GM10266 (cell line): Measurements from ENCODE around the gene RAD1.

Source experiments
- DNase-seq: peaks from one replicate; pipeline ENCODE4 v3.0.0; 2012; ENCODE audit errors: extremely low spot score
- CTCF ChIP-seq: IDR thresholded peaks from 2 replicates; pipeline ENCODE4 v1.5.1; 2012; ENCODE audit warnings: mild to moderate bottlenecking, low read depth; ENCODE audit not compliant: control insufficient read depth, insufficient read depth; ENCODE audit errors: missing control alignments

RAD1 gene

GRCh38 chr5:34915139-34915855 lies at the start of gene RAD1, which contains the start of gene BRIX1:
Gene RAD1, minus strand, starts transcription at chr5:34915504. Its CDS starts 612 bp downstream, at chr5:34914892.
Gene BRIX1, plus strand, starts transcription at chr5:34915711. Its CDS starts 28 bp downstream, at chr5:34915739.
- peak; percentile 83 for DNase-seq
- TF ChIP-seq CTCF = peak; percentile 35

GRCh38 chr5:34959323-34959722 lies 44.0 kb upstream of the RAD1 start:
- no peak for TF ChIP-seq CTCF
- peak; percentile 33 for DNase-seq

GRCh38 chr5:34957857-34958690 lies 42.8 kb upstream of the RAD1 start:
- peak; percentile 32 for DNase-seq
- TF ChIP-seq CTCF = peak; percentile 53

- no peak for DNase-seq
- TF ChIP-seq CTCF = no peak
Observed at GRCh38 chr5:34957321-34957720, 42.0 kb upstream of the RAD1 start.

GRCh38 chr5:34944460-34945047 lies 29.2 kb upstream of the RAD1 start:
- no peak for TF ChIP-seq CTCF
- DNase-seq = no peak

- TF ChIP-seq CTCF = no peak
Observed at GRCh38 chr5:34944044-34944443, 28.7 kb upstream of the RAD1 start.

More at GRCh38 chr5:34944044-34944443, 28.7 kb upstream of the RAD1 start:
- no peak for DNase-seq
